OCI-LY1 (cell line): ENCODE data around the gene LPIN1.

Experiments used
- EZH2 ChIP-seq: fragments of 200-600 bp; sonication (generic), shearing (Covaris generic); IDR thresholded peaks from 2 replicates; pipeline ENCODE4 v1.8.0; 2017; ENCODE audit warnings: borderline replicate concordance, mixed run types, mild to moderate bottlenecking, antibody characterized with exemption, low read length, moderate library complexity, mixed read lengths
- TF ChIP-seq, protein P1 (sequence below): fragments of 200-600 bp; sonication (generic), shearing (Covaris generic); IDR thresholded peaks from 2 replicates; pipeline ENCODE4 v1.5.1; 2017; ENCODE audit warnings: mild to moderate bottlenecking, antibody characterized with exemption, low read length, moderate library complexity, mixed read lengths

DNA sequence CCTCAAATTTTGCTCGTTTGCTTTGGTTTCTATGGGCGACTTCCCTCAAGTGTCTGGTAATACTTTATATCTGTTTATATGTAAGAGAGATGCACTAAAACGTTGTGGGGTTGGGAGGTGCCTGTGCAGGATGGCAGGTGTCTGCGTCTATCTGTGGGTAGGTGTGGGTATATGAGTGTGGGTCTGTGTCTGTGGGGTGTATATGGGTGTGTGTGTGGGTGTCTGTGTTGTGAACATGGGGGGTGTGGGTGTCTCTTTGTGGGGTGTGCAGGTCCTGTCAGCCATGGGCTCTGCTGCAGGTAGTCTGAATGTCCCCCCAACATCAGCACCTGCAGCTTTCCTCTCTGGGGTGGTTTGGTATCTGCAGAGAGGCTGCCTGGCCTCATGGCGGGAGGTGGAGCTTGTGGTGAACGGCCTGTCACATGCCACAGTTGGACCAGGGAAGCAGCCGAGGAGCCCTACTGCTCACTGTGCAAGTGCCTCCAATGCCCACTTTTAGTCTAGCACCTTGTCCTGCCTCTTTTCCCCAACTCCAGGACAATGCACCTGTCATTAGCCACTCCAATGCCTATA is 90.3 kb downstream of the LPIN1 start:
- TF ChIP-seq, protein P1, sequence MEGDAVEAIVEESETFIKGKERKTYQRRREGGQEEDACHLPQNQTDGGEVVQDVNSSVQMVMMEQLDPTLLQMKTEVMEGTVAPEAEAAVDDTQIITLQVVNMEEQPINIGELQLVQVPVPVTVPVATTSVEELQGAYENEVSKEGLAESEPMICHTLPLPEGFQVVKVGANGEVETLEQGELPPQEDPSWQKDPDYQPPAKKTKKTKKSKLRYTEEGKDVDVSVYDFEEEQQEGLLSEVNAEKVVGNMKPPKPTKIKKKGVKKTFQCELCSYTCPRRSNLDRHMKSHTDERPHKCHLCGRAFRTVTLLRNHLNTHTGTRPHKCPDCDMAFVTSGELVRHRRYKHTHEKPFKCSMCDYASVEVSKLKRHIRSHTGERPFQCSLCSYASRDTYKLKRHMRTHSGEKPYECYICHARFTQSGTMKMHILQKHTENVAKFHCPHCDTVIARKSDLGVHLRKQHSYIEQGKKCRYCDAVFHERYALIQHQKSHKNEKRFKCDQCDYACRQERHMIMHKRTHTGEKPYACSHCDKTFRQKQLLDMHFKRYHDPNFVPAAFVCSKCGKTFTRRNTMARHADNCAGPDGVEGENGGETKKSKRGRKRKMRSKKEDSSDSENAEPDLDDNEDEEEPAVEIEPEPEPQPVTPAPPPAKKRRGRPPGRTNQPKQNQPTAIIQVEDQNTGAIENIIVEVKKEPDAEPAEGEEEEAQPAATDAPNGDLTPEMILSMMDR = no peak
- TF ChIP-seq EZH2 = no peak
